Duodenal mucosa (tissue), 2 donors: Measurements from ENCODE around the gene MVB12B.

Source experiments
- H3K27ac ChIP-seq: one replicate; pipeline ENCODE4 v1.7.0; 2013; ENCODE audit warnings: low read depth, low read length
- H3K27me3 ChIP-seq, 2 donors: one replicate each; pipeline ENCODE4 v1.7.0; 2013; ENCODE audit warnings: low read length in 2 of 2, control low read depth in 1 of 2; ENCODE audit not compliant: insufficient read depth in 2 of 2, control insufficient read depth in 1 of 2
- H3K36me3 ChIP-seq, 2 donors: one replicate each; pipeline ENCODE4 v1.7.0; 2013; ENCODE audit warnings: low read length in 2 of 2, control low read depth in 1 of 2; ENCODE audit not compliant: insufficient read depth in 2 of 2, control insufficient read depth in 1 of 2
- H3K4me1 ChIP-seq, 2 donors: one replicate each; pipeline ENCODE4 v1.7.0; 2013; ENCODE audit warnings: low read length in 2 of 2, control low read depth in 1 of 2; ENCODE audit not compliant: insufficient read depth in 2 of 2, control insufficient read depth in 1 of 2
- H3K4me3 ChIP-seq, 2 donors: one replicate each; pipeline ENCODE4 v1.7.0; 2013; ENCODE audit warnings: low read length in 2 of 2, low read depth in 1 of 2
- H3K9ac ChIP-seq, 2 donors: one replicate each; pipeline ENCODE4 v1.7.0; 2013; ENCODE audit warnings: low read length in 2 of 2, low read depth in 1 of 2
- H3K9me3 ChIP-seq, 2 donors: one replicate each; pipeline ENCODE4 v1.7.0; 2013; ENCODE audit warnings: low read length in 2 of 2, control low read depth in 1 of 2; ENCODE audit not compliant: control insufficient read depth in 1 of 2

Gene MVB12B

GRCh38 chr9:126457890-126458289, 131.3 kb downstream of the MVB12B start:
- H3K9me3 ChIP-seq = no peaks in the 10 kb centered on the region
- H3K27ac ChIP-seq = no peak overlapping the region
- no peaks in the 10 kb centered on the region for H3K4me1 ChIP-seq

GRCh38 chr9:126459126-126459525, 132.5 kb downstream of the MVB12B start:
- H3K27me3 ChIP-seq = no peaks in the 10 kb centered on the region
- no peaks in the 10 kb centered on the region for H3K9me3 ChIP-seq
- H3K4me1 ChIP-seq = no peaks in the 10 kb centered on the region
- peaks cover 0 to 5% of the 10 kb centered on the region in 2 donors for H3K36me3 ChIP-seq
- no peak overlapping the region for H3K4me3 ChIP-seq
- no peak overlapping the region for H3K9ac ChIP-seq
- H3K27ac ChIP-seq = no peak overlapping the region

More at GRCh38 chr9:126457890-126458289, 131.3 kb downstream of the MVB12B start:
- Histone ChIP-seq H3K4me3 (no peak overlapping the region), H3K9ac (no peak overlapping the region), H3K27me3 (no peaks in the 10 kb centered on the region), H3K36me3 (peaks cover 0 to 10% of the 10 kb centered on the region in 2 donors)

DNA sequence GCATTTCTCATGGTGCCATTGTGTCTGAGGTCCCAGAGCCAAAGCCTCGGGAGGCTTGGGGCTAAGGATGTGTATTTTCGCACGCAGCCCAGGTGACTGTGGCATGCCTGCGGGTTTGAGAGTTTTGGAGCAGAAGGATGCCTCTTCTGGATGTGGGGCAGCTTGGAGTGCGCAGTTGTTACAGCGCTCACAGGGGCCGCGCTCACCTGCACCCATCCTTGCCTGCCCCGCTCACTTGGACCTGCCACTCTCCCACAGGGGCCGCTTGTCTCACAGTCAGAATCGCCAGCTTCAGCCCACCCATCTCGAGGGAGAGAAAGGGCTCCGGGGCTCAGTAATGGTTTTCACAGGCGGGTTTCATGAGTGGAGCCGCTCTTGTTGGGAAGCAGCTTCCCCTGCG, 132.9 kb downstream of the MVB12B start:
- Histone ChIP-seq H3K9me3 (no peaks in the 10 kb centered on the region), H3K9ac (no peak overlapping the region), H3K4me1 (no peaks in the 10 kb centered on the region), H3K4me3 (no peak overlapping the region), H3K27ac (no peak overlapping the region), H3K36me3 (peaks cover 0 to 5% of the 10 kb centered on the region in 2 donors), H3K27me3 (no peaks in the 10 kb centered on the region)

DNA sequence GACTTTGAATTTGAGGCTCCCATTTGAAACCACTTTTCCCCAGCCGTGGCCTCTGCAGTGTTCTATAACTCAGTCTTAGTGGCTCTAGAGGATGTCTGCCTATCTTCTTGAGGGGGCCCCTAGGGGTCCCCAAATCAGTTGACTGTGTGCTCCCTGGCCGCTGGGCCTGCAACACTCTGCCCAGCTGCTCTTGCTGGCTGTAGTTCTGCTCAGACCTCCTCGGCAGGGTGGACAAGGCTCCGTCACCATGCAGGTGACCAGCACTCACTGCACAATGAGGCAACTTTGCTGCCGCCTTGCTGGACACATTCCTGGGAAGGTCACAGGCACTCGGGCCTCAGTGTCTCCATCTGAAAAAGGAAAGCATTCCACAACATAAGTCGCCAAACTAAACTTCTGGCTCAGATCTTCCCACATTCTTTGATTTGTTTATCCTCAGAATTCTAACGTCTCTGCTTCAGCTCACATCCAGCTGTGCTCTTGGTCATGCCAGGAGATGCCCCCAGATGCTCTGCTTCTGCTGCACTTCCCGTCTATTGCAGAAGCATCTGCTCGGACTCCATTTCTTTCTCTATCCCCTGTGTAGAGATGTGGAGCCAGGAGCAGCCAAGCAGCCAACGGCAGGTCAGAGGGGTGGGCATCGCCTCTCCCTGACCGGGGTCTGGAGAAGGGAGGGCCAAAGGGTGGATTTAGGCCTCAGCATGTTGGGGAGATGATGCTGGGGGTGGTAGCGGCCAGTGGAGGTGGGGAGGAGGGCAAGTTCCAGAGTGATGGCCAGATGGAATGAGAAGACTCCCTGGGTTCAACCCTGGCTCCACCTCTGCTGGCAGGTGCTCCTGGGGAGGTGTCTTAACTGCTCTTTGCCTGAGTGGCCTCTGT, 133.6 kb downstream of the MVB12B start:
- peaks cover 0 to 5% of the 10 kb centered on the region in 2 donors for H3K36me3 ChIP-seq
- no peak overlapping the region for H3K27ac ChIP-seq
- no peaks in the 10 kb centered on the region for H3K27me3 ChIP-seq
- H3K9me3 ChIP-seq = no peaks in the 10 kb centered on the region
- H3K4me1 ChIP-seq = no peaks in the 10 kb centered on the region
- H3K9ac ChIP-seq = no peak overlapping the region
- no peak overlapping the region for H3K4me3 ChIP-seq

- no peak overlapping the region for H3K27ac ChIP-seq
- no peaks in the 10 kb centered on the region for H3K4me1 ChIP-seq
- H3K27me3 ChIP-seq = no peaks in the 10 kb centered on the region
- H3K4me3 ChIP-seq = no peak overlapping the region
- peaks cover 0 to 5% of the 10 kb centered on the region in 2 donors for H3K36me3 ChIP-seq
- H3K9ac ChIP-seq = no peak overlapping the region
- H3K9me3 ChIP-seq = no peaks in the 10 kb centered on the region
These were observed 134.4 kb downstream of the MVB12B start for GRCh38 chr9:126461029-126461428.

DNA sequence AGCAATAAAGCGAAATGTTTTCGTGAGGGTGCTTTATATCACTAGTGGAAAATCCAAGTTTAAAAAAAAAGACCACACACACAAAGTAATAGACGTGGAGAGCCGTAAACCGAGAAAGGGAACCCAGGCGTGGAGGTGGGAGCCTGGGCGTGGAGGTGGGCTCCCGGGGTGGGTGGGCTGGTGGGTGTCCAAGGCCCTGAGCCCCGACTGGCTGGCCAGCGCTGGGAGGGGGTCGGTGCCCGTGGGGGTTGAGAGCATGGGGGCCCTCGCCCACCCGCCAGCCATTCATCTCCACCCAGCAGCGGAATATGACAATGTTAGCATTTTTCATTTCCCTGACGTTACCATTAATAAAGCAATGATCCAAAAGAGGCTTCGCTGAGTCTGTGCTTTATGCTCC, 135.0 kb downstream of the MVB12B start:
- Histone ChIP-seq H3K4me3 (no peak overlapping the region), H3K27ac (no peak overlapping the region), H3K36me3 (peaks cover 0 to 3% of the 10 kb centered on the region in 2 donors), H3K9me3 (no peaks in the 10 kb centered on the region), H3K9ac (no peak overlapping the region), H3K27me3 (no peaks in the 10 kb centered on the region), H3K4me1 (no peaks in the 10 kb centered on the region)

DNA sequence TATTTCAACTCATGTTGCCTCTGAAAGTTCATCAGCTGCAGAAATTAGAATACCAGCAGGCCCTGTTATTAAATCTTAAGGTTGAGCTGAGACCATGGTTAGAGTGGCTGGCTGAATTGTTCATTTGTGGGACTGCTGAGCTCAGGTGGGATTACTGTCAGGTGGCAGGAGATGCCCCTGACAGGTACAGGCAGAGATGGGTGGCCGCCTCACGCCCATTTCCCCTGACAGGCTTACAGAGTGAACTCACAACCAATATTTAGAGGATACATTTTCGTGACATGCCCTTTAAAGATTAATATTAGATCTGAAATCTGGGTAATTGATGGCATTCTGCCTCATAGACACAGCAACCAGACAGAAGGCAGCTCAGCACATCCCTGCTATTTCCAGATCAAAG, 136.0 kb downstream of the MVB12B start:
- Histone ChIP-seq H3K9ac (no peak overlapping the region), H3K27me3 (no peaks in the 10 kb centered on the region), H3K4me1 (peaks cover 0 to 2% of the 10 kb centered on the region in 2 donors), H3K4me3 (no peak overlapping the region), H3K27ac (no peak overlapping the region), H3K9me3 (no peaks in the 10 kb centered on the region), H3K36me3 (no peaks in the 10 kb centered on the region)

- Histone ChIP-seq H3K27ac (no peak overlapping the region), H3K9me3 (no peaks in the 10 kb centered on the region), H3K27me3 (no peaks in the 10 kb centered on the region), H3K4me1 (peaks cover 0 to 7% of the 10 kb centered on the region in 2 donors), H3K36me3 (no peaks in the 10 kb centered on the region), H3K9ac (no peak overlapping the region), H3K4me3 (no peak overlapping the region)
These were observed 136.8 kb downstream of the MVB12B start for GRCh38 chr9:126463426-126463825.

DNA sequence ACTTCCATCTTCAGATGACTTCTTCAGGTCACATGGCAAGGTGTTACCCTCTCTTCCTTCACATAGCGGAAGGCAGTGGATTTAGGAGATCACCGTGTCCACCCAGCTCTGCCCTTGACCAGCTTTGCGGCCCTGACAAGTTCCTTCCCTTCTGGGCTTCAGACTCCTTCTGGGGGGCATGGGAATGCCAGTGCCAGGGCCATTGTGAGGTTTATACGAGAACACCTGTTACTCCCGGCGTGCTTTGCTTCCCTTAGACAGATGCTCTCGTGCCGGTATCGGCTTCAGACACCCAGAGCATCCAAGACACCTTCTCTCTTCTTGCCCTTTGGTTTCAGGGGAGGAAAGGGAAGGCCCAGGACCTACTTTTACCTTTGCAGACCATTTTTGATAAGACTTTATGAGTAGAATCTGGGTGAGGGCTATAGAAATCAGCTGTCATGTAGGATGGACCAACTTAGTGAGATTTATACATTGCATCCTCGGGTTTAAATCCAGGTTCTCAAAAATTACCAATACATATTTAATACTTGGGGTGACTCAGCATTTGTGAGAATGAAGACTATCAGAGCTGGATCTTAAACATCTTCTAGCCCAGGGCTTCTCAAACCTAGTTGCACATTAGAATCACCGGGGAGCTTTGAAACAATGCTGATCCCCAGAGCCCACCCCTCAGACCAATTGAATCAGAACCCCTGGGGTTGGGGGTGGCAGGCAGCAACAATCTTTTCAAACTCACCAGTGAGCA, 138.2 kb downstream of the MVB12B start:
- Histone ChIP-seq H3K4me3 (no peak overlapping the region), H3K27ac (no peak overlapping the region), H3K9ac (no peak overlapping the region), H3K9me3 (no peaks in the 10 kb centered on the region), H3K4me1 (peaks cover under 1 to 15% of the 10 kb centered on the region in 2 donors), H3K36me3 (no peaks in the 10 kb centered on the region), H3K27me3 (no peaks in the 10 kb centered on the region)

GRCh38 chr9:126465977-126466376, 139.3 kb downstream of the MVB12B start:
- no peak overlapping the region for H3K4me3 ChIP-seq
- H3K27me3 ChIP-seq = no peaks in the 10 kb centered on the region
- H3K27ac ChIP-seq = no peak overlapping the region
- no peak overlapping the region for H3K9ac ChIP-seq
- no peaks in the 10 kb centered on the region for H3K9me3 ChIP-seq
- H3K4me1 ChIP-seq = peaks cover 10 to 26% of the 10 kb centered on the region in 2 donors
- H3K36me3 ChIP-seq = no peaks in the 10 kb centered on the region
